ENCODE measurements around the gene AKR1D1.

DNA sequence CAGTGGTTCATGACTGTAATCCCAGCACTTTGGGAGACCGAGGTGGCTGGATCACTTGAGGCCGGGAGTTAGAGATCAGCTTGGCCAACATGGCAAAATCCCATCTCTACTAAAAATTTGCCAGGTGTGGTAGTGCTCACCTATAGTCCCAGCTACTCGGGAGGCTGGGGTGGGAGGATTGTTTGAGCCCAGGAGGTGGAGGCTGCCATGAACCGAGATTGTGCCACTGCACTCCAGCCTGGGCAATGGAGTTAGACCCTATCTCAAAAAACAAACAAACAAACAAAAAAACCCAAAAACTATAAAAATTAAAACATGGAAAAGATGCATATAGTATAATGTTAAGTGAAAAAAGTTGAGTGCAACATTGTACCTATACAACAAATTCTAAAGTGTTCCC is 81.4 kb downstream of the AKR1D1 start:
- TF ChIP-seq GATA2 (IDR thresholded peaks at IDR 0.05; ENCODE audit: low read depth, low read length): no peak
- TF ChIP-seq GATA3 (IDR thresholded peaks at IDR 0.05; ENCODE audit: low read depth, low read length): no peak
